Colonic mucosa (tissue), 4 donors: ENCODE measurements around the gene PRORP. TPM values are rescaled to one million over a fixed set of nuclear protein-coding genes. Genes with fewer than 3 reads are reported as not detected.
A peak's percentile ranks its signal among the peaks of the same experiment; 100 is the strongest.

Experiments used
- DNase-seq: peaks from one replicate; pipeline ENCODE4 v3.0.0-alpha.2; 2020
- H3K27ac ChIP-seq: fragments of 200-600 bp; one replicate; pipeline ENCODE4 v1.8.0; 2021
- H3K27me3 ChIP-seq: fragments of 200-600 bp; one replicate; pipeline ENCODE4 v1.8.0; 2021
- H3K36me3 ChIP-seq: fragments of 200-600 bp; one replicate; pipeline ENCODE4 v1.8.0; 2021
- H3K4me1 ChIP-seq: fragments of 200-600 bp; one replicate; pipeline ENCODE4 v1.8.0; 2021; ENCODE audit warnings: mild to moderate bottlenecking
- H3K4me3 ChIP-seq: fragments of 200-600 bp; one replicate; pipeline ENCODE4 v1.8.0; 2021
- H3K9ac ChIP-seq, 2 donors: one replicate each; pipeline ENCODE4 v1.7.0; 2013; ENCODE audit warnings: control low read depth in 2 of 2, low read depth in 2 of 2, low read length in 2 of 2
- H3K9me3 ChIP-seq: fragments of 200-600 bp; one replicate; pipeline ENCODE4 v1.8.0; 2021
- CTCF ChIP-seq: fragments of 200-600 bp; IDR thresholded peaks from one replicate; pipeline ENCODE4 v1.8.0; 2022; ENCODE audit warnings: antibody characterized with exemption, mild to moderate bottlenecking
- intact Hi-C: fragments of 100-400 bp; cut with DNase I; formaldehyde crosslinking; loops from one replicate; pipeline ENCODE4 v1.14.1; 2022
- total RNA-seq, 2 donors: library from RNA; stranded (reverse); fragmentation: NEBNext Ultra II Directional in 1 of 2; extraction: Animal tissue kit (Norgen Biotek cat#: 25700) in 1 of 2; gene quantifications; one replicate each; pipeline ENCODE4 v1.2.1, GENCODE V29; 2021
- donor health status: healthy.
- donor health status: DM: no; HTN: no; CAD: no.
- donor health status: DM: no; HTN: no; CAD: no.

PRORP gene
- total RNA-seq, 2 donors from 2014 or later, result 23.6 to 36.0 TPM

- Histone ChIP-seq H3K27me3 (no peaks in the 10 kb centered on the region), H3K9ac (no peak overlapping the region), H3K4me3 (no peak overlapping the region), H3K36me3 (no peaks in the 10 kb centered on the region), H3K27ac (no peak overlapping the region), H3K9me3 (no peaks in the 10 kb centered on the region), H3K4me1 (no peaks in the 10 kb centered on the region)
- DNase-seq, result no peak
- intact Hi-C loops, result loop anchor here (5.0 kb wide), 1 partner anchor 76 kb away; no protein-coding TSS in a partner anchor
- peak; percentile 43 for TF ChIP-seq CTCF
Measured at GRCh38 chr14:35140718-35141581, 18.6 kb downstream of the PRORP start.

- TF ChIP-seq CTCF, result no peak
- no peak overlapping the region for H3K9ac ChIP-seq
- intact Hi-C loops, result loop anchor here (5.0 kb wide), 1 partner anchor 73 kb away; no protein-coding TSS in a partner anchor
- H3K9me3 ChIP-seq, result no peaks in the 10 kb centered on the region
- no peaks in the 10 kb centered on the region for H3K4me1 ChIP-seq
- H3K27me3 ChIP-seq, result no peaks in the 10 kb centered on the region
- DNase-seq, result no peak
- no peak overlapping the region for H3K4me3 ChIP-seq
- no peaks in the 10 kb centered on the region for H3K36me3 ChIP-seq
- no peak overlapping the region for H3K27ac ChIP-seq
Measured at GRCh38 chr14:35144029-35144428, 21.7 kb downstream of the PRORP start.

- no peak overlapping the region for H3K4me3 ChIP-seq
Measured at GRCh38 chr14:35146711-35147149, 24.4 kb downstream of the PRORP start.

GRCh38 chr14:35147186-35147585, 24.8 kb downstream of the PRORP start:
- no peak overlapping the region for H3K9ac ChIP-seq
- no peak overlapping the region for H3K27ac ChIP-seq
- intact Hi-C loops, result no loop called here
- no peak for TF ChIP-seq CTCF
- H3K4me3 ChIP-seq, result no peak overlapping the region
- H3K36me3 ChIP-seq, result no peaks in the 10 kb centered on the region
- H3K4me1 ChIP-seq, result no peaks in the 10 kb centered on the region
- H3K9me3 ChIP-seq, result no peaks in the 10 kb centered on the region
- DNase-seq, result no peak
- no peaks in the 10 kb centered on the region for H3K27me3 ChIP-seq

More at GRCh38 chr14:35146711-35147149, 24.4 kb downstream of the PRORP start:
- no peaks in the 10 kb centered on the region for H3K9me3 ChIP-seq
- no peak for TF ChIP-seq CTCF
- DNase-seq, result no peak
- no peak overlapping the region for H3K27ac ChIP-seq
- no peaks in the 10 kb centered on the region for H3K4me1 ChIP-seq
- H3K36me3 ChIP-seq, result no peaks in the 10 kb centered on the region
- no peaks in the 10 kb centered on the region for H3K27me3 ChIP-seq
- H3K9ac ChIP-seq, result no peak overlapping the region
- intact Hi-C loops, result no loop called here

- intact Hi-C loops, result no loop called here
- no peaks in the 10 kb centered on the region for H3K36me3 ChIP-seq
- H3K27ac ChIP-seq, result no peak overlapping the region
- H3K4me1 ChIP-seq, result no peaks in the 10 kb centered on the region
- no peak for DNase-seq
- no peak overlapping the region for H3K9ac ChIP-seq
- H3K27me3 ChIP-seq, result no peaks in the 10 kb centered on the region
- no peak overlapping the region for H3K4me3 ChIP-seq
- H3K9me3 ChIP-seq, result no peaks in the 10 kb centered on the region
- no peak for TF ChIP-seq CTCF
Measured at GRCh38 chr14:35147711-35148110, 25.4 kb downstream of the PRORP start.
